ENCODE data around the gene EPB41. TPM values are rescaled to one million over a fixed set of nuclear protein-coding genes. Genes with fewer than 3 reads are reported as not detected.

Gene EPB41
- total and polyA plus RNA-seq, 2 donors from 2014 or later, result 9.9 to 38.8 TPM

DNA sequence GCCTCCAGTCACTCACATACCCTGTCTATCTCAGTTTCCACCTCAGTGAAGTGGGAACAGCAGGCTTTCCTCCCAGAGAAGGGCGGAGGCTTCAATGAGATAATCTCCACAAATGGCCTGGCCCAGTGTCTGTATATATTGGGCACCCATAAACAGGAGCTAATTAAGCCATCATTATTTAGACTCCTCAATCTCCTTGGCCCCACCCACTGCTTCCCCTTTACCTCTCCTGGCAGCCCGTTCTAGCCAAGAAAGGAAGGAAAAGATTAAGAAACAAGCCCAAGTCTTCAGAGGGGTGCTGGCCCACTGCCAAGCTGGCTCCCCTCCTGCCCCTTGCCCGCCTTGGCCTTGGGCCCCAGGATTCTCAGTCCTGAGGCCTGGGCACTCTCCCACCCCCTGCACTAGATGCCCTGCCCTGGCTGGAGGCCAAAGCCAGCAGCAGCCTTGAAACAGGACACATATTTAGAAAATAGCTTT, 15.9 kb upstream of the EPB41 start:
- no peaks in the 10 kb centered on the region for H3K27me3 ChIP-seq (ENCODE audit: control insufficient read depth, insufficient read depth, low read length)
- H3K27ac ChIP-seq (ENCODE audit: low read depth in 2 of 2, low read length in 2 of 2), result no peak overlapping the region

DNA sequence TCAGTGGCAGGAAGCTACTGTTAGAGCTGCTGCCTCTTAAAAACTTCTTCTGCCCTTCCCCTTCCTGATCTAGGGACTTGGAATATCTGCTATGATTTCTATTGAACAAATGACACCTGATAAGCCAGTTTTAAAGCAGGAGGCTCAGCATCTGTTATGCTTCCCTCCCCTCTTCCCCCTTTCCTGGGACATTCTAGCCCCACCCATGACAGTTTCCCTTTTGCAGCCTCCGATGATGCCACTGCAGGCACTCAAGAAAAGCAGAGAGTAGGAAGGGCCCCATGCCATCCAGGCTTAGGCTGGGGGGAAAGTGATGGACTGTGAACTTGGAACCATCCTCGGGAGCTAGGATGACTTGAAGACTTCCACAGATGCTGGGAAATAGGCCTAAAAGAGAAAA, 15.1 kb upstream of the EPB41 start:
- DNase-seq (no peak), FAIRE-seq (no peak)

More for the DNA sequence above, 15.9 kb upstream of the EPB41 start:
- Histone ChIP-seq H3K36me3 (ENCODE audit: control insufficient read depth in 2 of 3, insufficient read depth in 3 of 3, low read length in 3 of 3) (no peaks in the 10 kb centered on the region), H3K9me3 (ENCODE audit: control insufficient read depth in 2 of 3, insufficient read depth in 1 of 3, low read length in 3 of 3) (no peaks in the 10 kb centered on the region), H3K9ac (ENCODE audit: low read length in 3 of 3) (no peak overlapping the region), H3K4me1 (ENCODE audit: control insufficient read depth in 2 of 3, insufficient read depth in 2 of 3, low read depth in 1 of 3, low read length in 3 of 3) (peaks cover 0 to 3% (median 0%) of the 10 kb centered on the region in 3 donors), H3K4me3 (ENCODE audit: low read length in 3 of 3) (no peak overlapping the region)
- TF ChIP-seq, protein P1, sequence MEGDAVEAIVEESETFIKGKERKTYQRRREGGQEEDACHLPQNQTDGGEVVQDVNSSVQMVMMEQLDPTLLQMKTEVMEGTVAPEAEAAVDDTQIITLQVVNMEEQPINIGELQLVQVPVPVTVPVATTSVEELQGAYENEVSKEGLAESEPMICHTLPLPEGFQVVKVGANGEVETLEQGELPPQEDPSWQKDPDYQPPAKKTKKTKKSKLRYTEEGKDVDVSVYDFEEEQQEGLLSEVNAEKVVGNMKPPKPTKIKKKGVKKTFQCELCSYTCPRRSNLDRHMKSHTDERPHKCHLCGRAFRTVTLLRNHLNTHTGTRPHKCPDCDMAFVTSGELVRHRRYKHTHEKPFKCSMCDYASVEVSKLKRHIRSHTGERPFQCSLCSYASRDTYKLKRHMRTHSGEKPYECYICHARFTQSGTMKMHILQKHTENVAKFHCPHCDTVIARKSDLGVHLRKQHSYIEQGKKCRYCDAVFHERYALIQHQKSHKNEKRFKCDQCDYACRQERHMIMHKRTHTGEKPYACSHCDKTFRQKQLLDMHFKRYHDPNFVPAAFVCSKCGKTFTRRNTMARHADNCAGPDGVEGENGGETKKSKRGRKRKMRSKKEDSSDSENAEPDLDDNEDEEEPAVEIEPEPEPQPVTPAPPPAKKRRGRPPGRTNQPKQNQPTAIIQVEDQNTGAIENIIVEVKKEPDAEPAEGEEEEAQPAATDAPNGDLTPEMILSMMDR (IDR thresholded peaks at IDR 0.05; ENCODE audit: borderline replicate concordance, extremely low read depth, insufficient read depth), result no peak
- DNase-seq (peak in 1 of 5 donors; percentile 49), FAIRE-seq (no peak)
- intact Hi-C loops (cut with DNase I), result no loop called here

DNA sequence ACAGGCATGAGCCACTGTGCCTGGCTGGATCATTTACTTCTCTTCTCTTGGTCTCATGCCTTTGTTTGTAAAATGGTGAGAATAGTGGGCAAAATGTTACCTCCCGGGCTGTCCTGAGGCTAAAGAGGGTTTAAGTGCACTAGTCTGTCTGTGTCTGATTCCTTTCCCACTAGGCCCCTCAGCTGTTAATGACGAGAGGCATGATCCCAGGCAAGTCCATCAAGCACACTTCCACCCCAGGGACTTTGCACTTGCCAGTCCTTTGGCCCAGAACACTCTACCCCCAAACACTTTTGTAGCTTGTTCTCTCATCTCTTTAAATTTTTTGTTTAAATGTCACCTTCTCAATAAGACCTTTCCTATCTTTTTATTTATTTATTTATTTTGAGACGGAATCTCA, 13.8 kb upstream of the EPB41 start:
- no peak for FAIRE-seq
- no peak for DNase-seq
- peaks cover 0 to 3% (median 0%) of the 10 kb centered on the region in 3 donors for H3K4me1 ChIP-seq (ENCODE audit: control insufficient read depth in 2 of 3, insufficient read depth in 2 of 3, low read depth in 1 of 3, low read length in 3 of 3)
- H3K4me3 ChIP-seq (ENCODE audit: low read length in 3 of 3), result no peak overlapping the region
- no peaks in the 10 kb centered on the region for H3K36me3 ChIP-seq (ENCODE audit: control insufficient read depth in 2 of 3, insufficient read depth in 3 of 3, low read length in 3 of 3)
- intact Hi-C loops (cut with DNase I), result no loop called here
- no peak overlapping the region for H3K27ac ChIP-seq (ENCODE audit: low read depth in 2 of 2, low read length in 2 of 2)
- no peaks in the 10 kb centered on the region for H3K9me3 ChIP-seq (ENCODE audit: control insufficient read depth in 2 of 3, insufficient read depth in 1 of 3, low read length in 3 of 3)
- H3K27me3 ChIP-seq (ENCODE audit: control insufficient read depth, insufficient read depth, low read length), result no peaks in the 10 kb centered on the region
- no peak overlapping the region for H3K9ac ChIP-seq (ENCODE audit: low read length in 3 of 3)
- TF ChIP-seq, protein P1 (IDR thresholded peaks at IDR 0.05; ENCODE audit: borderline replicate concordance, extremely low read depth, insufficient read depth), result no peak

More for the DNA sequence above, 15.1 kb upstream of the EPB41 start:
- H3K4me1 ChIP-seq (ENCODE audit: control insufficient read depth in 2 of 3, insufficient read depth in 2 of 3, low read depth in 1 of 3, low read length in 3 of 3), result peaks cover 0 to 3% (median 0%) of the 10 kb centered on the region in 3 donors
- intact Hi-C loops (cut with DNase I), result no loop called here
- TF ChIP-seq, protein P1 (IDR thresholded peaks at IDR 0.05; ENCODE audit: borderline replicate concordance, extremely low read depth, insufficient read depth), result no peak
- H3K9me3 ChIP-seq (ENCODE audit: control insufficient read depth in 2 of 3, insufficient read depth in 1 of 3, low read length in 3 of 3), result no peaks in the 10 kb centered on the region
- no peaks in the 10 kb centered on the region for H3K36me3 ChIP-seq (ENCODE audit: control insufficient read depth in 2 of 3, insufficient read depth in 3 of 3, low read length in 3 of 3)
- H3K9ac ChIP-seq (ENCODE audit: low read length in 3 of 3), result no peak overlapping the region
- H3K4me3 ChIP-seq (ENCODE audit: low read length in 3 of 3), result no peak overlapping the region
- no peaks in the 10 kb centered on the region for H3K27me3 ChIP-seq (ENCODE audit: control insufficient read depth, insufficient read depth, low read length)
- no peak overlapping the region for H3K27ac ChIP-seq (ENCODE audit: low read depth in 2 of 2, low read length in 2 of 2)

DNA sequence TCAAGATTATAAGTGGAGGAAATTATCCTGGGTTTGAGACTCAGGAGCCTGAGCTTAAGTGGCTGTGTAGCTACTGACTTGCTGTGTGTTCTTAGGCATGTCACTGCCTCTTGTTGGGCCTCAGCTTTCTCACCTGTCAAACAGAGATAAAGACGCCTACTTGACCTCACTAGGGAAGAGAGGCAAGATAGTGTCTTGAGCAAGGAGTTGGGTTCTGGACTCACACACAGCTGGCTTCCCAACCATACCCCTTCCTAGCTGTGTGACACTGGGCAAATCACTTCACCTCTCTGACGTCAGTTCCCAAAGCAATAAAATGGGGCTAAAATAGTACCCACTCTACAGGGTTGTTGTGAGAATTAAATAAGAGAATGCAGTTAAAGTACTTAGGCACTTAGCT, 11.6 kb upstream of the EPB41 start:
- Histone ChIP-seq H3K27me3 (ENCODE audit: control insufficient read depth, insufficient read depth, low read length) (no peaks in the 10 kb centered on the region), H3K4me3 (ENCODE audit: low read length in 3 of 3) (no peak overlapping the region), H3K9me3 (ENCODE audit: control insufficient read depth in 2 of 3, insufficient read depth in 1 of 3, low read length in 3 of 3) (no peaks in the 10 kb centered on the region), H3K36me3 (ENCODE audit: control insufficient read depth in 2 of 3, insufficient read depth in 3 of 3, low read length in 3 of 3) (no peaks in the 10 kb centered on the region), H3K9ac (ENCODE audit: low read length in 3 of 3) (no peak overlapping the region), H3K27ac (ENCODE audit: low read depth in 2 of 2, low read length in 2 of 2) (no peak overlapping the region), H3K4me1 (ENCODE audit: control insufficient read depth in 2 of 3, insufficient read depth in 2 of 3, low read depth in 1 of 3, low read length in 3 of 3) (peaks cover 0 to 3% (median 0%) of the 10 kb centered on the region in 3 donors)
- DNase-seq (no peak), FAIRE-seq (no peak)
- intact Hi-C loops (cut with DNase I), result no loop called here
- TF ChIP-seq, protein P1 (IDR thresholded peaks at IDR 0.05; ENCODE audit: borderline replicate concordance, extremely low read depth, insufficient read depth), result no peak
